Spleen (tissue), 11 donors: ENCODE measurements around the gene GLUD1. TPM values are rescaled to one million over a fixed set of nuclear protein-coding genes. Genes with fewer than 3 reads are reported as not detected.

Source experiments
- DNase-seq: peaks from one replicate; pipeline ENCODE4 v3.0.0-alpha.2; 2020
- H3K27ac ChIP-seq, 8 donors: fragments of 200-600 bp; sonication (generic) in 7 of 8; 1 replicate in 4 of 8; 2 replicates in 4 of 8; pipeline versions ENCODE4 v1.5.0 to v1.8.0; 2016 to 2021; ENCODE audit warnings: inconsistent platforms in 4 of 8, mild to moderate bottlenecking in 4 of 8, moderate library complexity in 1 of 8
- H3K27me3 ChIP-seq, 7 donors: fragments of 200-600 bp; sonication (generic) in 6 of 7; replicated peaks in 1 of 7; 1 replicate in 4 of 7; 2 replicates in 3 of 7; pipeline versions ENCODE4 v1.5.0 to v1.8.0; 2016 to 2021; ENCODE audit warnings: inconsistent platforms in 3 of 7, mild to moderate bottlenecking in 1 of 7
- H3K36me3 ChIP-seq, 6 donors: fragments of 200-600 bp; sonication (generic) in 5 of 6; 1 replicate in 4 of 6; 2 replicates in 2 of 6; pipeline versions ENCODE4 v1.5.0 to v1.8.0; 2016 to 2021; ENCODE audit warnings: inconsistent platforms in 2 of 6
- H3K4me1 ChIP-seq, 6 donors: fragments of 200-600 bp; sonication (generic) in 5 of 6; 1 replicate in 3 of 6; 2 replicates in 3 of 6; pipeline versions ENCODE4 v1.5.0 to v1.8.0; 2016 to 2021; ENCODE audit warnings: inconsistent platforms in 3 of 6
- H3K4me3 ChIP-seq, 8 donors: fragments of 200-600 bp; sonication (generic) in 7 of 8; 1 replicate in 4 of 8; 2 replicates in 4 of 8; pipeline versions ENCODE4 v1.5.0 to v1.8.0; 2016 to 2021; ENCODE audit warnings: inconsistent platforms in 4 of 8, mild to moderate bottlenecking in 4 of 8, moderate library complexity in 2 of 8
- H3K9me3 ChIP-seq, 8 donors: fragments of 200-600 bp; sonication (generic) in 7 of 8; 1 replicate in 4 of 8; 2 replicates in 4 of 8; pipeline versions ENCODE4 v1.5.0 to v1.8.0; 2016 to 2021; ENCODE audit warnings: inconsistent platforms in 4 of 8
- POLR2A ChIP-seq, 3 donors: fragments of 450-650 bp; IDR thresholded peaks; one replicate each; pipeline ENCODE4 v1.5.1; 2017; ENCODE audit warnings: antibody characterized with exemption in 3 of 3, mild to moderate bottlenecking in 1 of 3
- POLR2AphosphoS5 ChIP-seq, 3 donors: sonication (generic); formaldehyde crosslinking; IDR thresholded peaks; one replicate each; pipeline ENCODE4 v1.5.1; 2017; ENCODE audit warnings: antibody characterized with exemption in 3 of 3
- WGBS, 5 donors: extraction: QIAGEN DNeasy Blood & Tissue Kit in 3 of 5; methylation state at CpG; one replicate each; pipeline versions ENCODE4 v1.1.5 to v1.1.7; 2013 to 2018; 5-methylcytosine and 5-hydroxymethylcytosine counted together
- intact Hi-C: fragments of 100-400 bp; cut with DNase I; formaldehyde crosslinking; loops from one replicate; pipeline ENCODE4 v1.15.0; 2023; ENCODE audit warnings: low total_unique reads
- polyA plus RNA-seq, 3 donors: library from polyadenylated mRNA; stranded (reverse); fragments of 200-250 nt; gene quantifications; one replicate each; pipeline ENCODE4 v1.2.1, GENCODE V29; 2013
- total RNA-seq, 7 donors: library from RNA; depleted of rRNA in 3 of 7; stranded (reverse); fragments of >200 nt in 3 of 7; fragmentation: NEBNext Ultra II Directional in 4 of 7; extraction: Animal tissue kit (Norgen Biotek cat#: 25700) in 4 of 7; gene quantifications; one replicate each; pipeline versions ENCODE4 v1.1.0 to v1.2.1, GENCODE V29; 2016 to 2021
- TF ChIP-seq, protein P1 (sequence below), 11 experiments: fragments of 200-600 bp in 7 of 11; fragments of 450-650 bp in 4 of 11; sonication (generic) in 4 of 11; IDR thresholded peaks in 8 of 11; conservative IDR thresholded peaks in 3 of 11; 1 replicate in 7 of 11; 2 replicates in 4 of 11; pipeline versions ENCODE4 v1.4.0 to v1.8.0; 2016 to 2021; ENCODE audit warnings: antibody characterized with exemption in 11 of 11, inconsistent platforms in 4 of 11, mild to moderate bottlenecking in 1 of 11
- donor health status: healthy with polysubstance abuse.
- donor health status: DM: no; HTN: no; CAD: no; lungs with moderate emphysema.
- donor health status: DM: no; HTN: no; CAD: no.
- donor health status: Bipolar disorder and iron deficiency.
- donor health status: healthy.
- donor health status: DM: no; HTN: no; CAD: no.
- donor health status: DM: yes; HTN: yes; CAD: no.

The GLUD1 gene
- total and polyA plus RNA-seq, 10 donors: 41.2 to 130 (median 94.5) TPM

DNA sequence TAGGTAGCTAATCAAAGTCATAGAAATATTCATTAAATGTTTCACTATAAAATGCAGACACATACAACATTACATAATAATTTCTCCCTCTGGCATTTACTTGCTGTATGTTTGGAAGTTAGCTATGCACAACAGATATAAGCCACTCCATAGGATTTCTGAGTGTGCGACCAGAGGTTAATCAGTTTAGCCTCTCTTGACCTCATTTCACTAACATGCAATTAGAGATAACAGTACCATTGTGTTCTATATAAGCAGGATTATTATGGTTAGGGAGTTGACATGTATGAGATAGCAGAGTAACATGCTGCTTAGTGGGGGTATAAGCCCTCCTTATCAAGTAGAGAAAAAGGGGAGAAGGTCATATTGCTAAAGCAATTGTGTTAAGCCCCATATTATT, 26.4 kb downstream of the GLUD1 start:
- H3K4me1 ChIP-seq: no peaks in the 10 kb centered on the region
- TF ChIP-seq POLR2AphosphoS5 (IDR thresholded peaks at IDR 0.05) (no peak), POLR2A (IDR thresholded peaks at IDR 0.05) (no peak)
- TF ChIP-seq, protein P1, sequence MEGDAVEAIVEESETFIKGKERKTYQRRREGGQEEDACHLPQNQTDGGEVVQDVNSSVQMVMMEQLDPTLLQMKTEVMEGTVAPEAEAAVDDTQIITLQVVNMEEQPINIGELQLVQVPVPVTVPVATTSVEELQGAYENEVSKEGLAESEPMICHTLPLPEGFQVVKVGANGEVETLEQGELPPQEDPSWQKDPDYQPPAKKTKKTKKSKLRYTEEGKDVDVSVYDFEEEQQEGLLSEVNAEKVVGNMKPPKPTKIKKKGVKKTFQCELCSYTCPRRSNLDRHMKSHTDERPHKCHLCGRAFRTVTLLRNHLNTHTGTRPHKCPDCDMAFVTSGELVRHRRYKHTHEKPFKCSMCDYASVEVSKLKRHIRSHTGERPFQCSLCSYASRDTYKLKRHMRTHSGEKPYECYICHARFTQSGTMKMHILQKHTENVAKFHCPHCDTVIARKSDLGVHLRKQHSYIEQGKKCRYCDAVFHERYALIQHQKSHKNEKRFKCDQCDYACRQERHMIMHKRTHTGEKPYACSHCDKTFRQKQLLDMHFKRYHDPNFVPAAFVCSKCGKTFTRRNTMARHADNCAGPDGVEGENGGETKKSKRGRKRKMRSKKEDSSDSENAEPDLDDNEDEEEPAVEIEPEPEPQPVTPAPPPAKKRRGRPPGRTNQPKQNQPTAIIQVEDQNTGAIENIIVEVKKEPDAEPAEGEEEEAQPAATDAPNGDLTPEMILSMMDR (IDR thresholded peaks at IDR 0.05 in 8 of 11, conservative IDR thresholded peaks at IDR 0.05 in 3 of 11): no peak
- no peak overlapping the region for H3K27ac ChIP-seq
- peaks cover 8 to 100% (median 83%) of the 10 kb centered on the region in 6 donors for H3K36me3 ChIP-seq
- no peak overlapping the region for H3K4me3 ChIP-seq
- no peak for DNase-seq
- H3K27me3 ChIP-seq: no peaks in the 10 kb centered on the region
- WGBS, 5 donors: 88 to 100% (median 93%) methylated on average over 1 of the region's 1 CpG
- intact Hi-C loops: no loop called here
- no peaks in the 10 kb centered on the region for H3K9me3 ChIP-seq

DNA sequence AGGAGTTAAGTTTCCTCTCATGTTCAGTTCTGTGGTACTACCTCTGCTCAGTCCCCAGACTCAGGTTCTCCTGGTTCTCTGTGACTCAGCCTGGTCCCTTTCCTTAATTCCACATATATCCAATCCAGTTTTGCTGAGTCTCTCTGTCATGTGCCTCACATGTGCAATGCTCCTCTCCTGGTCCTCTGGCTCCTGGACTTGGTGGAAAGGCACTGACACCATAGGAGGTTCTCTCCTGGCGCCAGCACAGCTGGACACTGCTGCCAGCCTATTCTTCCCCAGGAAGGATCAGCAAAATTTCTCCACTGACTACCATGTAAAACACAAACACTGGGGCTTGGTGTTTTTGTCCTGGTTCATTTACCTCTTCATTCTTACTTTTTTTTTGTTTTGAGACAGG, 27.8 kb downstream of the GLUD1 start:
- TF ChIP-seq, protein P1 (IDR thresholded peaks at IDR 0.05 in 8 of 11, conservative IDR thresholded peaks at IDR 0.05 in 3 of 11): no peak
- TF ChIP-seq POLR2AphosphoS5 (IDR thresholded peaks at IDR 0.05) (no peak), POLR2A (IDR thresholded peaks at IDR 0.05) (no peak)
- Histone ChIP-seq H3K9me3 (no peaks in the 10 kb centered on the region), H3K27me3 (no peaks in the 10 kb centered on the region), H3K4me3 (no peak overlapping the region), H3K27ac (no peak overlapping the region), H3K4me1 (no peaks in the 10 kb centered on the region), H3K36me3 (peaks cover 8 to 100% (median 83%) of the 10 kb centered on the region in 6 donors)
- intact Hi-C loops: no loop called here
- no peak for DNase-seq
- WGBS, 5 donors: 99 to 100% (median 100%) methylated on average over 1 of the region's 1 CpG

DNA sequence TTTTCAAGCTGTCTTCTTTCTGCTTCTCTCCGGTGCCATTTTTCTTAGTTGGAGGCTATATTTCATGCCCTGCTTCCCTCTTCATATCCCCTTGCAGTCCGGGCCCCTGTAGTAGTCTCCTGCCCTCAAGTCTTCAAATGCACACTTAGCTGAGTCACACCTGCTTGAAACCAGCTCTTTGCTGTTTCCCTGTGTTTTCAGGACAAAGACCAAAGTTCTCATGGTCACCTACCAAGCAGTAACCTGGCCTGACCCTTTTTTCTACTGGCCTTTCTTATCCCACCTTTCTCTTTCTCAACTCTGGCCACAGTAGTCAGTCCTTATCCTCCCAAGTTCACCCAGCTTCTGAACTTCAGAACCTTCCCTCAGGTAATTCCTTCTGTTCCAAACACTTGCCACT, 28.5 kb downstream of the GLUD1 start:
- no peaks in the 10 kb centered on the region for H3K27me3 ChIP-seq
- no peak overlapping the region for H3K4me3 ChIP-seq
- 93 to 99% (median 97%) methylated on average over 2 of the region's 2 CpGs for WGBS, 5 donors
- H3K4me1 ChIP-seq: no peaks in the 10 kb centered on the region
- TF ChIP-seq POLR2A (IDR thresholded peaks at IDR 0.05): no peak
- TF ChIP-seq, protein P1 (IDR thresholded peaks at IDR 0.05 in 8 of 11, conservative IDR thresholded peaks at IDR 0.05 in 3 of 11): no peak
- TF ChIP-seq POLR2AphosphoS5 (IDR thresholded peaks at IDR 0.05): no peak
- intact Hi-C loops: no loop called here
- peaks cover 8 to 100% (median 84%) of the 10 kb centered on the region in 6 donors for H3K36me3 ChIP-seq
- no peak overlapping the region for H3K27ac ChIP-seq
- no peaks in the 10 kb centered on the region for H3K9me3 ChIP-seq
- no peak for DNase-seq

DNA sequence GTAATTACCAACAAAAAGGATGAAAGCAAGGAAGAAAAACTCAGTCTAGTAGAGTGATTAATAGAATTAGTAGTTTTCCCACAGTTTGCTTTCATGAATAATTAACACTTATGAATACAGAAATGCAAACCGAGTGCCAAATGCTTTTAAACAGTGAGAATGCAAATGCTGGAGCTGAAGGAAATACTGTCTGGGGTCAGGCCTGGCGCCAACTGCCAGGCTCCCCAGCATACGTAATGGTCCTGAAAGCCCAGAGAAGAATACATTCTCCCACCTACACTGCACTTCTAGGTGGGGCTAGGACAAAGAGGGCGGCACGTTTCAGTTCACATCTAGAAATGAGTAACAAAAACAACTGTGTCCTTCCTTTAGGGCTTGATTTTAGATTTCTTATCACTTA, 30.0 kb downstream of the GLUD1 start:
- TF ChIP-seq, protein P1 (IDR thresholded peaks at IDR 0.05 in 8 of 11, conservative IDR thresholded peaks at IDR 0.05 in 3 of 11): no peak
- TF ChIP-seq POLR2AphosphoS5 (IDR thresholded peaks at IDR 0.05) (no peak), POLR2A (IDR thresholded peaks at IDR 0.05) (no peak)
- Histone ChIP-seq H3K4me1 (no peaks in the 10 kb centered on the region), H3K9me3 (no peaks in the 10 kb centered on the region), H3K36me3 (peaks cover 11 to 100% (median 86%) of the 10 kb centered on the region in 6 donors), H3K4me3 (no peak overlapping the region), H3K27ac (no peak overlapping the region), H3K27me3 (no peaks in the 10 kb centered on the region)
- WGBS, 5 donors: 78 to 92% (median 83%) methylated on average over 5 of the region's 5 CpGs
- DNase-seq: no peak
- intact Hi-C loops: no loop called here
